RPMI7951 (cell line): ENCODE results near the gene PRRC2C. TPM values are rescaled to one million over a fixed set of nuclear protein-coding genes. Genes with fewer than 3 reads are reported as not detected.
"Not testable (repeated sequence)": the region's sequence is repeated elsewhere in the genome, so short reads cannot be mapped to it uniquely, and the experiment has no call there.

Experiments used
- DNase-seq: peaks from one replicate; pipeline ENCODE4 v3.0.0-alpha.2; 2012; ENCODE audit warnings: low read depth
- total RNA-seq: library from RNA; depleted of rRNA; stranded (reverse); fragments of >200 nt; shearing (Covaris generic); gene quantifications from 2 replicates; pipeline ENCODE4 v1.2.3, GENCODE V29; 2014

The PRRC2C gene
- total RNA-seq, 1 experiment from 2014 or later, result 30.3 TPM

DNA sequence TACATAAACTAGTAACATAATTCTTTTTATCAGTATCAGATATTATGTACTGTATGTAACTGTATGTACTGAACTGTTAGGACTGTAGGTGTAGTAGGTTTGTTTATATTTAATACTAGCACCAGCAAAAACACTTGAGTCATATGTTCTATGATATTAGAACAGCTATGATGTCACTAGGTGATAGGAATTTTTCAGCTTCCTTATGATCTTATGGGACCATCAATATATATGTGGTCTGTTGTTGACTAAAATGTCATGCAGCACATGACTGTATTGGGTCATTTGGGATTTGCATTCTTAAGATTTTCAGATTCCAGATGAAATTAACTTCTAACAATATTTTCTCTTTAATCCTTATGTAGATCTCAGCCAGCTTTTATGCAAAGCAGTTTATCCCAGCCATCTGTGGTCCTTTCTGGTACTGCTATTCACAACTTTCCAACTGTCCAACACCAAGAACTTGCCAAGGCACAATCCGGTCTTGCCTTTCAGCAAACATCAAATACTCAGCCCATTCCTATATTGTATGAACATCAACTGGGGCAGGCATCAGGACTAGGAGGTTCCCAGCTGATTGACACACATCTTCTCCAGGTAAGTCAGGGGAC lies 98.4 kb downstream of the PRRC2C start:
- no peak for DNase-seq

DNA sequence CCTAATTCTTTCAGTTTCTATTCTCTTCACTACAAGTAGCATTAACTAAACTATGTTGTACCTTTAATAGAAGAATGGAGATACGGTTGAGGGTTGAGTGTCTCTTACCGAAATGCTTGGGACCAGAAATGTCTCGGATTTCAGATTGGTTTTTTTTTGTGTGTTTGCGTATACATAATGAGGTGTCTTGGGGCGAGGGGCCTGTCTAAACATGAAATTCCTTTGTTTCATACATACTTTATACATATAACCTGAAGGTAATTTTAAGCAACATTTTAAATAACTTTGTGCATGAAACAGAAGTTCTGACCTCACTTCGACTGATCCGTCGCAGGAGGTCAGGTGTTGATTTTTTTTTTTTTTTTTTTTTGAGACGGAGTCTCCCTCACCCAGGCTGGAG lies 100.4 kb downstream of the PRRC2C start:
- DNase-seq, result no peak

DNA sequence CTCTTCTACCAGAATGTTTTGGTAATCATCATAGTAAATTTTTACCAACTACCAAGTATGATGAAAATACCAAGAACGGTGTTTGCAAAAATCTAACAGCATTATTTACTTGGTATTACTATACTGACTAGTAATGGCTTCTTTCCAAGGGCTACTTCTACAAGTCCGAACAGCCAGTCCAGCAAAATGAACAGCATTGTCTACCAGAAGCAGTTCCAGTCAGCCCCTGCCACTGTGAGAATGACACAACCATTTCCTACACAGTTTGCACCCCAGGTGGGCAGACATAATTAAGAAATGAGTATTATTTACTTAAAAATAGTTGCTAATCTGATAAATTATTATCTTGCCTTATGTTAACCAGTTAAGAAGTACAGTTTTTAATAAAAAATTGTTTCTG lies 102.9 kb downstream of the PRRC2C start:
- no peak for DNase-seq

DNA sequence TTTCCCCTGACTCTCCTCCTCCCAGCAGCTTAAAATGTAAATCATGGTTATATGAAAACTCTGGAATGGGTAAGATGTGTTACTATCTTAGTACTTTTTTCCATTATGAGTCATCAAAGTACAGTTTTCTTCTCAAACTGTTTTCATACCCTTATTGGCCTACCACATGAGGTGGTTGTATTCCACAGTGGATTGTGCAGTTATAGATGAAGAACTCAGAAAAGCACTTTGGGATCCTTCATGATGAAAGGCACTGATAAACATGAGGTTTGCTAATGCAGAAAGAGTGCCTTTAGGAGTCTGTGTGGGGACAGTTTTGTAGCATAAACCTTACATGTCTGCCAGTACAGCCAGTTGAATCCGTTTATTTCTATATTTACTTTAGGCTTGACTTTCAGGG lies 104.7 kb downstream of the PRRC2C start:
- DNase-seq, result peak; percentile 19

DNA sequence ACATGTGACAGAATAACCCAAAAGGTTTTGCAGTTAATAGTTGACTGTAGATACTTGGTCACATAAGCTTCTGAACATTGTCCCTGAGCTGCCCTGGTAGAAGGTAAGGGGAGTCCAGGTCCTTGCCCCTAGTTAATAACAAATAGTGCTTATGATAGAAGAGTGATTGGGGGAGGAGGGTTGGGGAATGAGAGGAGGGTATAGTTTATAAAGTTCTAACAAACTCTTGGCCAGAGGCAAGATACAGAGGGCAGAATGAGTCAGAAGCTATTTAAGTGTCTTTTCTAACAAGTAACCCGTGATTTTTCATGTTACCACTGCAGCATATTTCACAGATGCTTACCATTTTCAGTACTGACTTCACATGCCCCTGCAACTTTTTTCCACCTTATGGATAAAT lies 110.0 kb downstream of the PRRC2C start:
- DNase-seq, result peak; percentile 26

DNA sequence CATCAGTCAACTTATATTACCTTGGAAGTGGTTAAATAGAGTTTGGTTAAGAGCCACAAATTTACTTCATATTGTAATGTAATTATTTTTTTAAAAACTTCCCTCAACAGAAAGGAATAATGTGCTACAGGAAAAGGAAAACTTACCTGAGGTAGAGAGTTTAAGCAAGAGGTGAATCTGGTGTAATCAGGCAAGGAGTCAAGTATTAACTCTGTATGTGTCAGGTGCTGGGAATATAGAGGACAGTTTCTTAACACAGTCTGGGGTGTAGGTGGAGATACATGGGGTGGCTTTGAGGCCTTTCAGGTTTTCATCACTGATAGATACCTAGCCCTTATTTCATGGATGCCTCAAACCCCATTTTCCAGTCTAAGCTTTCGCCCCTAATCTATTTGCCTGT lies 110.8 kb downstream of the PRRC2C start:
- no peak for DNase-seq

DNA sequence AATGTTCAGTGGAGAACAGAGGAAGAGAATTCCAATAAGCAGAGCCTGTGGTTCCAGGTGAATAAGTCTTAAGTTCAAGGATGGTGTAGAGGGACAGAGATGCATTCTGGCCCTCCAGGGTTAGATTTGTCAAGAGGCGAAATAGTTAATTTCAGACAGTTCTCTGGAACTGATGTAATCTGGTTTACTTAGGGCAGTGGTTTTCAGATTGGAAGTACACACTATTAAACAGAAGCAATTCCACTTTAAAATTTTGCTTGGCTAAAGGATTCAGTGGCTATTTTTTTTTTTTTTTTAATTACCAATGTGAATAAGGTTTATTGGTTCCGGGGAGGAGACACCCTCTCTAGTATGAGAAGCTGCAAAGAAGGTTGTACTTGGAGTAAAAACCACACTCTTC lies 111.4 kb downstream of the PRRC2C start:
- no peak for DNase-seq

DNA sequence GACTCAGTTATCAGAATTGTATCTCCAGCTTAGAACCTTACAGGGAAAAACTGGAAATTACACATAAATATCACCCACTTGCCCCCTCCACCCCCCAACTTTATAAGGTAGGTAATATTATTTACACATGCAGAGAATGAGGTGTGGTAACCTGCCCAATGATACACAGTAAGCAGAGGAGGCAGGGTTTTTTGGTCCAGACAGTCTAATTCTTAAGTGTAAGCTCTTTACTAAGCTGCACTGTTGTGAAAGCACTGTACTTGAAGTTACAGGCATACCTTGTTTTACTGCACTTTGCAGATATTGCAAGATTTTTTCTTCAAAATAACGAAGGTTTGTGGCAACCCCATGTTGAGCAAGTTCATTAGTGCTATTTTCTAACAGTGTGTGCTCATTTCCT lies 111.9 kb downstream of the PRRC2C start:
- no peak for DNase-seq

DNA sequence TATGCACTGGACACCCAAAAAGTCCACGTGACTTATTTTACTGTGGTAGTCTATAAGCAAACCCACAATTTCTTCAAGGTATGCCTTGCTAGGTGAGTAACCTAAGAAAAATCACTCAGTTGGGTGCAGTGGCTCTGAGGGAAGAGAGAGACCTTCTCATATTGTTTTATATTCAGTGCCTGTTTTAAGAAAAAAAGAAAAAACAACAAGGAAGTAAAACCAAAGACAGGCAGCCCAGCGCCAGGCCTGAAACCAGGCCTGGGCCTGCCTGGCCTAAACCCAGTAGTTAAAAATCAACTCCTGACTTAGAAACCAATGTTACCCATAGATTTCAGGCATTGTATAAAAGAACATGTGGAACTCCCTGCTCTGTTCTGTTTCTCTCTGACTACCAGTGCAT lies 115.0 kb downstream of the PRRC2C start:
- not testable (repeated sequence) for DNase-seq

DNA sequence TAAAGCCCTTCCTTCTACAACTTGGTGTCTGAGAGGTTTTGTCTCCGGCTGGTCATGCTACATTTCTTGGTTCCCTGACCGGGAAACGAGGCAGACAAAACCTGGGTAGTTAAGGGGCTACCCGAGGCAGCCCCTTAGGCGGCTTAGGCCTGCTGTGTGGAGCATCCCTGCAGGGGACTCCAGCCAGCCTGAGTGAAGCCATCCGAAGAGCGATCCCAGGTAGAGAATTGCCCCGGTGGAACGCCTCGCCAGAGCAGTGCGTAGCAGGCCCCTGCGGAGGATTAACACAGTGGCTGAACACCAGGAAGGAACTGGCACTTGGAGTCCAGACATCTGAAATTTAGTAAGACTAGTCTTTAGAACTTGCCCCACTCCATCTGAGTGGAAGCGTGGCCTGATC lies 115.5 kb downstream of the PRRC2C start:
- DNase-seq, result no peak

DNA sequence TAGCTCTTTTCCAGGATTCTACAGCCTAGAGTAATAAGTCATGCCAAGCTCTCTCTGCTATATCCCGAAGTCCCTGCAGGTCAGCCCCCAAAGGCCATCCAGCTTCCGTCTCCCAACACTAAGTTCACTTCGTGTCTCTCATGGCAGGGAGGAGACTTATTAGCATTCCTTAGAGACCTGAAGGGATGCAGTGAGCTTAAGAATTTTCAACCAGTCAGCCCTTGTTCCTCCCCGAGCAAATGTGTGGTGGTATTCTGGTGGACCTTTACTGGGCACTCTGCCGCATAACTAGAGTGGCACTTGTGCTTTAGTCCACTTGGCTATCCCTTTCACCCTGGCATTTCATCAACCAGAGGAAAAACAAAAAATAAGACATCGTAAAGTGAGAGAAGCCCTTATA lies 117.7 kb downstream of the PRRC2C start:
- not testable (repeated sequence) for DNase-seq

DNA sequence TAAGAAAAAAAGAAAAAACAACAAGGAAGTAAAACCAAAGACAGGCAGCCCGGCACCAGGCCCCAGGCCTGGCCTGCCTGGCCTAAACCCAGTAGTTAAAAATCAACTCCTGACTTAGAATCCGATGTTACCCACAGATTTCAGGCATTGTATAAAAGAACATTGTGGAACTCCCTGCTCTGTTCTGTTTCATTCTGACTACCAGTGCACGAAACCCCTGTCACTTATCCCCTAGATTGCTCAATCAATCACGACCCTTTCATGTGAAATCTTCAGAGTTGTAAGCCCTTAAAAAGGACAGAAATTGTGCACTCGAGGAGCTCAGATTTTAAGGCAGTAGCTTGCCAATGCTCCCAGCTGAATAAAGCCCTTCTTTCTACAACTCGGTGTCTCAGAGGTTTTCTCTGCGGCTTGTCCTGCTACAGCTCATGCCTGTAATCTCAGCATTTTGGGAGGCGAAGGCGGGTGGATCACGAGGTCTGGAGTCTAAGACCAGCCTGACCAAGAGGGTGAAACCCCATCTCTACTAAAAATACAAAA lies 121.1 kb downstream of the PRRC2C start:
- no peak for DNase-seq

DNA sequence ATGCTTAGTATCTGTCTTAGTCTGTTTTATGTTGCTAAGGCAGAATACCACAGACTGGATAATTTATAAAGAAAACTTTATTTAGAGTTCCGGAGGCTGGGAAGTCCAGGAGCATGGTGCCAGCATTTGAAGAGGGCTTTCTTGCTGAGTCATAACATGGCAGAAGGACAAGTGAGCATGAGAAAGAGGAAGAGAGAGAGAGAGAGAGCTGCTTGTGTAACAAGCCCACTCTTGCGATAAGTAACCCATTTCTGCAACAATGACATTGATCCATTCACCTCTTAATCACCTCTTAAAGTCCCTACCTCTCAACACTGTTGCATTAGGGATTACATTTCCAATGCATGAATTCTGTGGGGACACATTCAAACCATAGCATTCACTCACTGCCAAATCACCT lies 125.1 kb downstream of the PRRC2C start:
- DNase-seq, result peak; percentile 52

DNA sequence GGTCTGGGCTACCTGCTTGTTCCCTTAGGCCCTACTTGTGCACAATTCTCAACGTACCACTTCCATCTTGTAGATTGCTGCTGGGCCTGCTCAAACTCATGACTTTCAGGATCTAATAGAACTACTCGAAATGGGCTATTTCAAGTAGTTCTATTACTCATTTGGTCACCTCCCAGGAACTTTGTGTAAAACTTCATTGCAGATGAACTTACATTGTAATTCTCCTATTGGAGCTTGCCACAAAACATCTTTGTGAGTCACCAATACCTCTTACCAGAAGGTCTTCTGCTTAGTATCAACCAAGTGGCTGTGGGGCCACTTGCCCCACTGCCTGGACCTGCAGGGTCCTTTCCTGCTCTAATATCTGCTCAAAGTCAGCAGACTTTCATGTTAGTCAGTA lies 126.0 kb downstream of the PRRC2C start:
- peak; percentile 7 for DNase-seq

DNA sequence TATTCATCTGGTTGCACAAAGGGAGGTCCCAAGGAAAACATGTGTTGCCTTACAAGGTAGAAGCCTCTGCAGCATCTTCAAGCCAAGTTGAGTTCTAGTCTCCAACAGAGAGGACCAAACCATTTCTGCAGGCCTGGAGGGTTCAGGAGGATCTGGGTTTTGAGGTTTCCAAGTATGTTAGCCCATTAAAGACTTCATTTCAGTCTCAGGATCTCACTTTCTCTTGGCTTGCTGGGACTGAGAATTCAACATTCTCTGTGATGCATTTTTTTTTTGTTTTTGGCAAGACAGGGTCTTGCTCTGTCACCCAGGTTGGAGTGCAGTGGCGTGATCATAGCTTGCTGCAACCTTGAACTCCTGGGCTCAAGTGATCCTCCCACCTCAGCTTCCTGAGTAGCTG lies 128.0 kb downstream of the PRRC2C start:
- DNase-seq, result no peak

DNA sequence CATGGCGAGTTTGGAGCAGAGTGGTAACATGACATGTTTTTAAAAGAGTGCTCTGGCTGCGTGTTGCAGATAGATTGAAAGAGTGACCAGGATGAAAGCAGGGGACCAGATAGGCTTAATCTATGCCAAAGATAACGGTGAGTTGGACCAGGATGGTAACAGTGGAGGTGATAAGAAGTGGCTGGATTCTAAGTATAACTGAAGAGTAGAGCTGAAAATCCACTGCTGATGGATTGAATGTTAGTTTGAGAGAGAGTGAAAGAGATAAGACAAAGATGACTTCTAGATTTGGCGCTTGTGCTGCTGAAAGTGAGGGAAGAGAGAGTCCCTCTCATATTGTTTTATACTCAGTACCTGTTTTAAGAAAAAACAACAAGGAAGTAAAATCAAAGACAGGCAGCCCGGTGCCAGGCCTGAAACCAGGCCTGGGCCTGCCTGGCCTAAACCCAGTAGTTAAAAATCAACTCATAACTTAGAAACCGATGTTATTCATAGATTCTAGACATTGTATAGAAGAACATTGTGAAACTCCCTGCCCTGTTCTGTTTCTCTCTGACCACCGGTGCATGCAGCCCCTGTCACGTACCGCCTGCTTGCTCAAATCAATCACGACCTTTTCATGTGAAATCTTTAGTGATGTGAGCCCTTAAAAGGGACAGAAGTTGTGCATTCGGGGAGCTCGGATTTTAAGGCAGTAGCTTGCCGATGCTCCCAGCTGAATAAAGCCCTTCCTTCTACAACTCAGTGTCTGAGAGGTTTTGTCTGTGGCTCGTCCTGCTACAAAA lies 130.0 kb downstream of the PRRC2C start:
- DNase-seq, result not testable (repeated sequence)

DNA sequence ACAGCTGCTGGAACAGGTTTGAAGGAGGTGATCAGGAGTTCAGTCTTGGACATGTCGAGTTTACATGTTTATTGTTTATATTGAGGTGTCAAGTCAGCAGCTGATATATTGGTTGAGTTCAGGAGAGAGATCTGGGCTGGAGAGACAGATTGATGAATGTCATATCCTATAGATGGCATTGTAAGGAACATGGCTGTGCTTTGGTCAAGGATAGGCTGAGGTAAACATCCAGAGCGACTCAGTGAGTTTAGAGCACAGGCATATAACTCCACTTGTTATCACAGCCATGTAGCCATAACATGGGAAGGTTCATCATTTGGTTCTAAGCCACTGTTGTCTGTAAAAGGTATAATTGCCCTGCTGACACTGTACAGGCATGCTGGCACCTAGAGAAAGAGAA lies 131.3 kb downstream of the PRRC2C start:
- no peak for DNase-seq

DNA sequence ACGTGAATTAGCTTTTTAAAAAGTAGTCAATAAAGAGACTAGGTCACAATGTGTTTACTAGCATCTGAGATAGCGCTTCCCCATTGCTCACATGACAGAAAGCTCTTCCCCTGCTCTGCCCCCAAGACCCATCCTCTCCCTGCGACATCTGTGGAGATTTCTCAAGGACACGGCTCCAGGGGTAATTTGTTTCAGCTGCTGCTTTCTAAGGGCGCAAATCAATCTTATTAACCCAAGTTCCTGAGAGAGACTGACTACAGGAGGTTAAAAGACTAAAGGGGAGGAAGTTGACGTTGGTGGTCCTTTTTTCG lies 136.8 kb downstream of the PRRC2C start, which contains the start of gene MYOCOS:
Gene MYOCOS, plus strand, starts transcription at position 92 of the 311 bp plus-strand sequence. CDS start 1,641 bp downstream, outside the sequence.
- DNase-seq, result no peak

DNA sequence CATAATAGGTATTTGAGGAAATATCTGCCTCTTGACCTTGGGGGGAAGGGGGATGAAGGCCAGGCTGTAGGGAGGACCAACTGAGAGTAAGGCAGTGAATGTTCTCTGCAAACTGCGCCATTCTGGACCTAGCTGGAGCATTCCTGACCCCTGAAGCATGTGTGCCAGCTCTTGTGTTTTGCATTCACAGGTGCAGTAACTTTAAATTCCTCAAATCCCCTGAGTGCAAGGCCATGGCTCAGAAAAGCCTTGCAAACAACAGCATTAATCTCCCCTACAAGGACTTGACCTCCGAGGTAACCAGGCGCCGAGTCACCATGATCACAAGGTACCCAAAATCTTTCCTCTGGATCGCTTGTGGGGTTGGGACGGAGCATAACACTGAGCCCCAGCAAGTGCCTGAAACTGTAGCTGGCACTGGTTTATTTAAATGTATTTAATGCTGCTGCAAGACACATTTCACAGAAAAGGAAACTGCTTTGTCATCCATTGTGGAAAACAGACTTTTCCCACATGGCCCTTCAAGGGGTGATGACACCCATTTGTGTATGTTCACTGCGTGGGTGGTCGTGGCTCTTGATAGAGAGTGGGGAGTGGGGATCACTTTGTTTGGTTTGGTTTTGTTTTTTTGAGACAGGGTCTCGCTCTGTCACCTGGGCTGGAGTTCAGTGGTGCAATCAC lies 138.5 kb downstream of the PRRC2C start:
- no peak for DNase-seq

DNA sequence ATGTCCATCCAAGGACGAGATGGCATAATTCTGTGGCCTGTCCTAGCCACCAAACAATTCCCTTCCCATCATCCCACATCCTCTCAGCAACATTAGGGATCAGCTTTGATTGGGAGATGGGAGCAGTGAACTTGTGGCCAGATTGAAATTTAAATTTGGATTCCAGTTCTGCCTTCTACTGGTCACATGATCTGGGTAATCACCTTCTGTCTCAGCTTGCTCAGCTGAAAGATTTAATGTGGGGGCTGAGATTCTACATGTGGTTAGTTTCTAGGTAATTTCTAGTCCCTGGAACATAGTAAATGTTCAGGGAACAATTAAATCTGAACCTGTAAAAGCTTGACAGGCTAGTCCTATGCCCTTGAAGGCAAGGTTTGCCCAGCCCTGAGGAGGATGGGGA lies 139.9 kb downstream of the PRRC2C start:
- DNase-seq, result no peak

DNA sequence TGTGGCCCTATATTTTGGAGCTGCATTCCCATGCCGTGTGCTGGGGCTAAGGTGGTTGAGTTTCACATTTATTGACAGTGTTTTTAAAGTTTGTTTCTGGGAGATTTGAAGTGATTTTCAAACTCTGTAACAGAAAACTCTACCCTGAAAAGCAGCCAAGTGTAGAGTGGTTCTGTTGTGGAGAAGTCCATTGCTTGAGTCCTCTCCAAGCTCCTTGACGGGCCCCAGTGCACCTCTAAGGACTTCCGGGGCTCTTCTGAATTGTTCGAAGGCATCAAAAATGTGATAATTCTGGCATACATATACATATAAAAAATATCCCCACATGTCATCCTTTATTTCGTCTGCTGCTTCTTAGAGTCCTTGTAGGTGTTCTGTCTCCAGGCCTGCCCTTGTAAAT lies 141.7 kb downstream of the PRRC2C start:
- DNase-seq, result no peak

DNA sequence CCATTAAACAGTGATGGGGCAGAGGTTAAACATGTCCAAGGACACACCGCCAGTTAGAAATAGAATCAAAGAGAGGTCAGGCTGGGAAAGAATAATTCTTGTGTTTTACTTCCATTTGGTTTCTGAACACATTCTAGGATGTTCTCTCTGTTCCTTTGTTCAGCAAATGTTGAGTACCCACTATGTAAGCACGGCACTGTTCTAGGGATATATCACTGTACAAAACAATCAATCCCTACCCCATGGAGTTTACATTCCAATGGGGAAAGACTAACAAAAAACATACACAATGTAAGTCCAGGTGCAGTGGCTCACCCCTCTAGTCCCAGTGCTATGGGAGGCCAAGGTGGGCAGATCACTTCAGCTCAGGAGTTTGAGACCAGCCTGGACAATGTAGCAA lies 142.9 kb downstream of the PRRC2C start:
- no peak for DNase-seq

DNA sequence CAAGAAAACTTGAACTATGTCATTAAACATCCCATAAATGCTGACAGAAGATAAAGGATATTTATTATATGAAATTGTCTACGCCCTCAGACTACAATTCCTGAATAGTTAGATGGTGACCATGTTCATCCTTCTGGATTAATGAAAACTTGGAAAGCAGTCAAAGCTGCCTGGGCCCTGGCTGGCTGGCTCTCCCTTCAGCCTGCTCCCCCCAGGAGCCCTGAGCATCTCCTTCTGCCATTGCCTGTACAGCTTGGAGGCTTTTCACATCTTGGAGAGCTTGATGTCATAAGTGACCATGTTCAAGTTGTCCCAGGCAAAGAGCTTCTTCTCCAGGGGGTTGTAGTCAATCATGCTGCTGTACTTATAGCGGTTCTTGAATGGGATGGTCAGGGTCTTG lies 150.3 kb downstream of the PRRC2C start:
- DNase-seq, result no peak
